GM18867 (cell line): Measurements from ENCODE around the gene HLA-DMA.

ENCODE experiments used
- ATAC-seq: cut with Tn5 transposase; IDR thresholded peaks from one replicate; pipeline ENCODE4 v1.9.1; 2021; ENCODE audit warnings: mild to moderate bottlenecking, moderate library complexity; ENCODE audit not compliant: unreplicated experiment

HLA-DMA gene

GRCh38 chr6:32952817-32953739 is at the start of gene HLA-DMA:
Gene HLA-DMA, minus strand, starts transcription at chr6:32953097. Its CDS starts 61 bp downstream, at chr6:32953036.
- peak; percentile 90 for ATAC-seq

DNA sequence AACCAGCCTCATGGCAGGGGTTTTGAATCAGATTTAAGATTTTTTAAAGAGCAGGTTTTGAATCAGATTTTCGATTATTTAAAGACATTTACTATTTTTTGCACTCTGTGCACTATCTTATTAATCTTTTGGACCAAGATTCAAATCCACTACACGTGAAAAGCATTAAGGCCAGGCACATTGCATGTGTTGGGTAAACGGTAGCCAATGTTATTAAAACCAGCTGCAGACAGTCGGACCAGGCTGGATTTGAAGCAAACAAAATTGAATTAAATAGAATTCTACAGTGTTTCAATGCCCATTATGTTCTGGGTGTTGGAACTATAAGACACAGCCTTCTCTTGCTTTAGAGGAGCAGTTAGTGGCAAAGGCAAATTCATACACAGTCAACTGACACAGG is 48.8 kb upstream of the HLA-DMA start:
- ATAC-seq, result no peak

GRCh38 chr6:33000055-33000454 is 47.2 kb upstream of the HLA-DMA start:
- no peak for ATAC-seq

DNA sequence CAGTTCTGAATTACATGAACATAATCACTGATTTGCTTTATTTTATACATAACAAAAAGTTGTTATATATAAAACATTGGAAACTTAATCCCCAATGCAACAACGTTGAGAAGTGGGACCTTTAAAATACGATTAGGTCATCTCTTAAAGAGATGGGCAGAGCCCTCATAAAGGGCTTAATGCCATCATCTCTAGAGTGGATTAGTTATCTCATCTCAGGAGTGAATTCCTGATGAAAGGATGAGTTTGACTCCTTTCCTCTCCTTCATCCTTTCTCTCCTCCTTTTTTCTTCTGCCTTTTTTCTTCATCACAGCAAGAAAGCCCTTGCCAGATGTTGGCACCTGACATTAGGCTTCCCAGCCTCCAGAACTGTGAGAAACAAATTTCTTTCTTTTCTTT is 42.6 kb upstream of the HLA-DMA start:
- no peak for ATAC-seq

GRCh38 chr6:32993363-32993973 is 40.6 kb upstream of the HLA-DMA start:
- ATAC-seq, result no peak

- ATAC-seq, result no peak
Measured at GRCh38 chr6:32991972-32992371, 39.1 kb upstream of the HLA-DMA start.

DNA sequence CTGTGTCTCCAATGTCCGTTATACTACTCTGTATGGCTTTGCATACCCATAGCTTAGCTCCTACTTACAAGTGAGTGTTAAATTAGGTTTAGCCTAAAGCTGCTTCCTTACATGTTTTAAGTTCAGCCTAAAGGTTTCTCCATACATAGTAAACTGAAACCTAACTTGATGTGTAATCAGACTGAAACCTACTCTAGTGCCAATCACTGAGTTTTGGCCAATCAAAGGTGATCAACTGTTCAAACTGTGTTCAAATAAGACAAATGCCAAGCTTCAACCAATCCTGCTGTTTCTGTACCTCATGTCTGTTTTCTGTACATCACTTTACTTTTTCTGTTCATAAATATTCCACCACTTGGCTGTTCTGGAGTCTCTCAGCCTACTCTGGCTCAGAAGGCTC is 36.5 kb upstream of the HLA-DMA start:
- ATAC-seq, result no peak

- ATAC-seq, result peak; percentile 56
Measured at GRCh38 chr6:32984622-32985389, 31.9 kb upstream of the HLA-DMA start.

DNA sequence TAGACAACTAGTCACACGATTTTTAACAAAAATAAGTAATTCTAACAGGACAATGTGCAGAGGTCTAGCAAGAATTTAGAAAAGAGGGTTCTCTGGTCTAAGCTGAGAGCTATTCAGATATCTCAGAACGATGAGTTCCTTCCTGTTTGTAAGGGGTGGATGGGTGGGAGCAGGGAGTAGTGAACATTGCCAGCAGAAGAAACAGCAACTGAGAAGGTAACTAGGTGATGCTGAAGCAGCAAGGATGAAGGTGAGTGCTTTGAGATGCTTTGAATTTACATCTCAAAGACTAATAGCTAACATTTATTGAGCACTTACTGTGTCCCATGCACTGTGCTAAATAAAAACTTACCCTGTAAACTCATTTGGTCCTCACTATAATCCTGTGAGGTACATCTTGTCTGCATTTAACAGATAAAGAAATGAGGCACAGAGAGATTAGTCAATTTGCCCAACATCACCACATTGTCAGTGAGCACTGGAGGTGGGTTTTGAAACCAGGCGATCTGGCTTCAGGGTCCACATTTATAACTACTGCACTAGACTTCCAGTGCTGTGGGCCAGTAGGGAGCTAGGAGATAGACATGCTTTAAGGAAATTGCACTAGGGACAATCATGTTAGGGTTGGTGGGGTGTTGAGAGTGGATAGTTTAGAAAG is 31.2 kb upstream of the HLA-DMA start:
- ATAC-seq, result peak; percentile 12

DNA sequence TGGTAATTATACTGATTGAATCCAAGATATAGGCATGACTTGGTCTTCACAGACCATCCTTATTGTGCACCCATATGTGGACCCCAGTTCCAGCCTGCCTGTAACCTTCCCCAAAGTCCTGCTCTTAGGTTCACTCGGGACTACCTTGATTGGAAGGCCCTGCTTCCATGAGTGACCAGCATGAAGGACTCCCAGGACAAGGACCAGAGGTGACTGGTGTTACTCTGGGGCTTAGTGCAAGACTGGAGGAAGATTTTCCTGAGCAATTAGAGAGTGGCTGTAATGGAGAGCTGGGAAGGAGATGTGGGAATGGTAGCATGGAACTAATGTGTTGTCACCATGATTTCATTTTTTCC is 30.6 kb upstream of the HLA-DMA start:
- ATAC-seq, result no peak

GRCh38 chr6:32982702-32983492 is 30.0 kb upstream of the HLA-DMA start:
- no peak for ATAC-seq

GRCh38 chr6:32982084-32982701 is 29.3 kb upstream of the HLA-DMA start:
- ATAC-seq, result no peak

DNA sequence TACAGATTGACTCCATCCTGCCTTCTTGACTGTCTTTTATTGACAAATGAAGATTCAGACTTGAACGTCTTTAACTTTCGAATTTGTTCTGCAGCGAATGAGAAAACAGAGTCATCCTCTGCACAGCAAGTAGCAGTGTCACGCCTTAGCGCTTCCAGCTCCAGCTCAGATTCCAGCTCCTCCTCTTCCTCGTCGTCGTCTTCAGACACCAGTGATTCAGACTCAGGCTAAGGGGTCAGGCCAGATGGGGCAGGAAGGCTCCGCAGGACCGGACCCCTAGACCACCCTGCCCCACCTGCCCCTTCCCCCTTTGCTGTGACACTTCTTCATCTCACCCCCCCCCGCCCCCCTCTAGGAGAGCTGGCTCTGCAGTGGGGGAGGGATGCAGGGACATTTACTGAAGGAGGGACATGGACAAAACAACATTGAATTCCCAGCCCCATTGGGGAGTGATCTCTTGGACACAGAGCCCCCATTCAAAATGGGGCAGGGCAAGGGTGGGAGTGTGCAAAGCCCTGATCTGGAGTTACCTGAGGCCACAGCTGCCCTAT is 27.7 kb upstream of the HLA-DMA start:
- no peak for ATAC-seq

- no peak for ATAC-seq
Measured at GRCh38 chr6:32979720-32980487, 27.0 kb upstream of the HLA-DMA start.

DNA sequence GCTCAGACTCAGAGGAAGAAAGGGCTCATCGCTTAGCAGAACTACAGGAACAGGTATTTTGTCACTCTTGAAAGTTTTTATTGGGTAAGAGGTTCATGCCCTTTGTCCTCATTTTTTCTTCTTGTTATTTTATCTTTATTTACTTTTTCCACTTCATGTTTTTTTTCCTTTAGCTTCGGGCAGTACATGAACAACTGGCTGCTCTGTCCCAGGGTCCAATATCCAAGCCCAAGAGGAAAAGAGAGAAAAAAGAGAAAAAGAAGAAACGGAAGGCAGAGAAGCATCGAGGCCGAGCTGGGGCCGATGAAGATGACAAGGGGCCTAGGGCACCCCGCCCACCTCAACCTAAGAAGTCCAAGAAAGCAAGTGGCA is 25.0 kb upstream of the HLA-DMA start:
- no peak for ATAC-seq

GRCh38 chr6:32977272-32977952 is 24.5 kb upstream of the HLA-DMA start:
- no peak for ATAC-seq

GRCh38 chr6:32976334-32977069 is 23.6 kb upstream of the HLA-DMA start:
- no peak for ATAC-seq

DNA sequence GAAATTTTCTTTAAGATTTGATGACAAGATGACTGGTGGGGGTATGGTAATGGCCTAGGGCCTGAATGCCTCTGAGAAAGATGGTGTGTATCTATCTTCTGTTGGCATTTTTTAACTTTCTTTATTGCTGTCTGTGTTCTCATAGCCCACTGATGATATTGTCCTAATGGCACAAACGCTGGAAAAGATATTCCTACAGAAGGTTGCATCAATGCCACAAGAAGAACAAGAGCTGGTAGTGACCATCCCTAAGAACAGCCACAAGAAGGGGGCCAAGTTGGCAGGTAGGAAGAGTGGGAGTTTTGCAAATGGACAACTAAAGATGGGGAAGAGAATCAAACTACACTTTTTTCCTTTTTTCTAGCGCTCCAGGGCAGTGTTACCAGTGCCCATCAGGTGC is 23.0 kb upstream of the HLA-DMA start:
- ATAC-seq, result no peak
